Type B pancreatic cell (in vitro differentiated cells): ENCODE results near the gene COL17A1. TPM values are rescaled to one million over a fixed set of nuclear protein-coding genes. Genes with fewer than 3 reads are reported as not detected.

Experiments
- DNase-seq: peaks from one replicate; pipeline ENCODE4 v3.0.0; 2021; ENCODE audit warnings: mixed read lengths; ENCODE audit not compliant: unreplicated experiment; ENCODE audit errors: extremely low spot score
- H3K27ac Mint-ChIP-seq: 2 replicates; pipeline ENCODE4 v1.8.0; 2021; ENCODE audit warnings: mild to moderate bottlenecking, mixed read lengths
- H3K27me3 Mint-ChIP-seq: 2 replicates; pipeline ENCODE4 v1.8.0; 2021; ENCODE audit warnings: mixed read lengths
- H3K36me3 Mint-ChIP-seq: 2 replicates; pipeline ENCODE4 v1.8.0; 2021; ENCODE audit warnings: mixed read lengths
- H3K4me1 Mint-ChIP-seq: one replicate; pipeline ENCODE4 v1.8.0; 2021; ENCODE audit warnings: mixed read lengths; ENCODE audit not compliant: unreplicated experiment
- H3K4me3 Mint-ChIP-seq: 2 replicates; pipeline ENCODE4 v1.8.0; 2021; ENCODE audit warnings: mild to moderate bottlenecking, mixed read lengths
- H3K9me3 Mint-ChIP-seq: 2 replicates; pipeline ENCODE4 v1.8.0; 2021; ENCODE audit warnings: mixed read lengths
- CTCF ChIP-seq: fragments of 200-600 bp; sonication (generic); conservative IDR thresholded peaks from 2 replicates; pipeline ENCODE4 v1.5.0; 2021; ENCODE audit warnings: antibody characterized with exemption, mild to moderate bottlenecking
- total RNA-seq: library from RNA; stranded (reverse); gene quantifications from 2 replicates; pipeline ENCODE4 v1.2.1, GENCODE V29; 2021; ENCODE audit warnings: low replicate concordance

COL17A1 gene
- total RNA-seq, 1 donor from 2014 or later, result 14.5 TPM

GRCh38 chr10:104013489-104013888 is 72.2 kb downstream of the COL17A1 start:
- Mint-ChIP-seq H3K27me3 (no peaks in the 10 kb centered on the region), H3K36me3 (peaks cover 11% of the 10 kb centered on the region), H3K27ac (no peak overlapping the region), H3K4me3 (no peak overlapping the region), H3K9me3 (no peaks in the 10 kb centered on the region), H3K4me1 (no peaks in the 10 kb centered on the region)
- DNase-seq, result no peak
- no peak for TF ChIP-seq CTCF

GRCh38 chr10:104011904-104012303 is 73.8 kb downstream of the COL17A1 start:
- no peak for TF ChIP-seq CTCF
- no peak for DNase-seq
- Mint-ChIP-seq H3K9me3 (no peaks in the 10 kb centered on the region), H3K36me3 (peaks cover 7% of the 10 kb centered on the region), H3K27me3 (no peaks in the 10 kb centered on the region), H3K4me3 (no peak overlapping the region), H3K4me1 (no peaks in the 10 kb centered on the region), H3K27ac (no peak overlapping the region)

GRCh38 chr10:104005172-104005863 is 80.4 kb downstream of the COL17A1 start:
- Mint-ChIP-seq H3K27me3 (no peaks in the 10 kb centered on the region), H3K27ac (no peak overlapping the region), H3K4me3 (no peak overlapping the region), H3K36me3 (peaks cover 28% of the 10 kb centered on the region), H3K9me3 (no peaks in the 10 kb centered on the region), H3K4me1 (no peaks in the 10 kb centered on the region)
- DNase-seq, result no peak
- TF ChIP-seq CTCF, result no peak

- H3K4me3 Mint-ChIP-seq, result no peak overlapping the region
- no peak for TF ChIP-seq CTCF
- no peaks in the 10 kb centered on the region for H3K27me3 Mint-ChIP-seq
Measured at GRCh38 chr10:104002911-104003310, 82.8 kb downstream of the COL17A1 start.

GRCh38 chr10:103998805-103999204 is 86.9 kb downstream of the COL17A1 start:
- no peak overlapping the region for H3K27ac Mint-ChIP-seq
- H3K36me3 Mint-ChIP-seq, result peaks cover 43% of the 10 kb centered on the region
- no peaks in the 10 kb centered on the region for H3K9me3 Mint-ChIP-seq
- no peak for TF ChIP-seq CTCF
- no peaks in the 10 kb centered on the region for H3K4me1 Mint-ChIP-seq
- no peaks in the 10 kb centered on the region for H3K27me3 Mint-ChIP-seq
- no peak overlapping the region for H3K4me3 Mint-ChIP-seq
- DNase-seq, result no peak

More at GRCh38 chr10:104002911-104003310, 82.8 kb downstream of the COL17A1 start:
- DNase-seq, result no peak
- no peaks in the 10 kb centered on the region for H3K4me1 Mint-ChIP-seq
- H3K9me3 Mint-ChIP-seq, result no peaks in the 10 kb centered on the region
- peaks cover 37% of the 10 kb centered on the region for H3K36me3 Mint-ChIP-seq
- no peak overlapping the region for H3K27ac Mint-ChIP-seq
